Measurements from ENCODE around the gene LHX1. TPM values are rescaled to one million over a fixed set of nuclear protein-coding genes. Genes with fewer than 3 reads are reported as not detected.

LHX1 gene
- polyA plus RNA-seq, 1 donor from 2014 or later: 2.5 TPM

DNA sequence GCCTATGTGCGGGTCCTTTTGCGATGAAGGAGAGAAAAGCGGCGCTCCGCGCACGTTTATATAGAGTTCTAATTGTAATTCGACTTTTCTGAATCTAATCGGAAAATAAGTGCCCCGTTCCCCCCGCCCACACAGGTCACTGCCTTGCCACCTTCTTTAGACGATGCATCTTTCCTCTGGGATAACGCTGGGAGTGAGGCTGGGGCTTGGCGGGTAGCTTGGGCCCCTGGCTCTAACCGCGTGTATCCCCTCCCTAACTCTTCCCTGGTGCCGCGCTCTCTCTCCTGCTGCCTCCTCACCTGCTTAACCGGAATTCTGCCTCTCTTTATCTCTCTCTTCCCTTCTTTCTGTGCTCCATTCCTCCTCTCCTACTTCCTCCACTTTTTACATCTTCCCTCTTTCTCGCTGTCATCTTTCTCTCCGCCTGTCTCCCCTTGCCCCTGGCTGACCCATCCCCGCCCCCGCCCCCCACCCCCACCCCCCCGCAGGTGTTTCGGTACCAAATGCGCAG lies 2.6 kb downstream of the LHX1 start:
- H4K20me1 ChIP-seq (ENCODE audit: insufficient read depth): no peaks in the 10 kb centered on the region
- TF ChIP-seq RAD21 (conservative IDR thresholded peaks at IDR 0.05): no peak
- no peak for TF ChIP-seq CTCF (IDR thresholded peaks at IDR 0.05; ENCODE audit: poor library complexity, severe bottlenecking)
- TF ChIP-seq POLR2AphosphoS5 (IDR thresholded peaks at IDR 0.05): no peak
- TF ChIP-seq EP300 (conservative IDR thresholded peaks at IDR 0.05; ENCODE audit: poor library complexity, severe bottlenecking): no peak
- TF ChIP-seq SMC3 (conservative IDR thresholded peaks at IDR 0.05; ENCODE audit: poor library complexity): no peak
- no peak for TF ChIP-seq TAF1 (IDR thresholded peaks at IDR 0.05; ENCODE audit: low read depth)
- TF ChIP-seq EZH2 (IDR thresholded peaks at IDR 0.05; ENCODE audit: borderline replicate concordance, insufficient read depth, low read length, poor library complexity, severe bottlenecking): no peak
- no peak for TF ChIP-seq REST (IDR thresholded peaks at IDR 0.05; ENCODE audit: borderline replicate concordance)
- no peak for TF ChIP-seq MXI1 (conservative IDR thresholded peaks at IDR 0.05; ENCODE audit: poor library complexity, severe bottlenecking)
- H3K9me3 ChIP-seq (ENCODE audit: low read length): no peaks in the 10 kb centered on the region
- H3K9ac ChIP-seq (ENCODE audit: low read length): no peak overlapping the region
- no peaks in the 10 kb centered on the region for H3K79me2 ChIP-seq (replicated peaks; ENCODE audit: insufficient read depth, low read length)
- H3K9me2 ChIP-seq (ENCODE audit: insufficient read depth, low read length): no peaks in the 10 kb centered on the region
- no peak overlapping the region for H2AFZ ChIP-seq (ENCODE audit: low read depth, low read length)
- H3K27ac ChIP-seq (ENCODE audit: low read length): no peak overlapping the region
- H3F3A ChIP-seq (ENCODE audit: insufficient read depth, low read length, poor library complexity, severe bottlenecking): no peaks in the 10 kb centered on the region
- peaks cover 100% of the 10 kb centered on the region for H3K27me3 ChIP-seq (ENCODE audit: insufficient read depth, low read depth, low read length)
- H3K4me2 ChIP-seq (ENCODE audit: low read length): no peak overlapping the region
- H3K36me3 ChIP-seq (ENCODE audit: insufficient read depth, low read length): no peaks in the 10 kb centered on the region
- H3K4me3 ChIP-seq (ENCODE audit: low read length): peak overlapping the region; percentile 54

DNA sequence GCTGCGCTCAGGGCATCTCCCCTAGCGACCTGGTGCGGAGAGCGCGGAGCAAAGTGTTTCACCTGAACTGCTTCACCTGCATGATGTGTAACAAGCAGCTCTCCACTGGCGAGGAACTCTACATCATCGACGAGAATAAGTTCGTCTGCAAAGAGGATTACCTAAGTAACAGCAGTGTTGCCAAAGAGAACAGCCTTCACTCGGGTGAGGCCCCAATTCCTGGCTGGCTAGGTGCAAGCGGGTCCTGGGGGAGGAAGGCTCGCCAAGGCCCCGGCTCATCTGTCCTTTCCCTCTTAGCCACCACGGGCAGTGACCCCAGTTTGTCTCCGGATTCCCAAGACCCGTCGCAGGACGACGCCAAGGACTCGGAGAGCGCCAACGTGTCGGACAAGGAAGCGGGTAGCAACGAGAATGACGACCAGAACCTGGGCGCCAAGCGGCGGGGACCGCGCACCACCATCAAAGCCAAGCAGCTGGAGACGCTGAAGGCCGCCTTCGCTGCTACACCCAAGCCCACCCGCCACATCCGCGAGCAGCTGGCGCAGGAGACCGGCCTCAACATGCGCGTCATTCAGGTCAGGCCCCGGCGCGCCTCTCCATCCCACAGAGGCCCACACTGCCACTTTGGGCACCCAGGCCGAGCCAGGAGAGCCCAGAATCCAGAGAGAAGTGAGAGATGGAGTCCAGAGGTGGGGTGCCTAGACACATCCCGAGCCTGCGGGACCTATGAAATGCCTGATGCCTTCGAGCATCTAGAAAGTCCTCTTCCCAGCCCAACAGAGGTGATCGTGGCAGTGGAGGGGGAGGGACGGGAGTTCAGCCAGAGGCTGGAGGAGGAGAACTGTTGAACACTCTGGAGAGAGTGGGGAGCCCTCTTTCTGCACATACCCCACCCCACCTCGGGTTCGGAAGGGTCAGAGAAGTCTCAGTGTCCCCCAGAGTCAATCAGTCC lies 3.3 kb downstream of the LHX1 start:
- no peaks in the 10 kb centered on the region for H4K20me1 ChIP-seq (ENCODE audit: insufficient read depth)
- no peaks in the 10 kb centered on the region for H3K9me3 ChIP-seq (ENCODE audit: low read length)
- peaks cover 100% of the 10 kb centered on the region for H3K27me3 ChIP-seq (ENCODE audit: insufficient read depth, low read depth, low read length)
- no peak overlapping the region for H3K4me3 ChIP-seq (ENCODE audit: low read length)
- TF ChIP-seq CTCF (IDR thresholded peaks at IDR 0.05; ENCODE audit: poor library complexity, severe bottlenecking) (no peak), EZH2 (IDR thresholded peaks at IDR 0.05; ENCODE audit: borderline replicate concordance, insufficient read depth, low read length, poor library complexity, severe bottlenecking) (peak; percentile 99), POLR2AphosphoS5 (IDR thresholded peaks at IDR 0.05) (peak; percentile 5)
- no peaks in the 10 kb centered on the region for H3K36me3 ChIP-seq (ENCODE audit: insufficient read depth, low read length)
- no peak overlapping the region for H3K27ac ChIP-seq (ENCODE audit: low read length)
- H2AFZ ChIP-seq (ENCODE audit: low read depth, low read length): no peak overlapping the region
- H3F3A ChIP-seq (ENCODE audit: insufficient read depth, low read length, poor library complexity, severe bottlenecking): no peaks in the 10 kb centered on the region
- H3K4me2 ChIP-seq (ENCODE audit: low read length): no peak overlapping the region
- H3K9ac ChIP-seq (ENCODE audit: low read length): no peak overlapping the region
- no peaks in the 10 kb centered on the region for H3K79me2 ChIP-seq (replicated peaks; ENCODE audit: insufficient read depth, low read length)
- H3K9me2 ChIP-seq (ENCODE audit: insufficient read depth, low read length): no peaks in the 10 kb centered on the region
